Fibroblast of mammary gland (primary cell): ENCODE results near the gene TRIM28.

ENCODE experiments used
- DNase-seq: peaks from one replicate; pipeline ENCODE4 v3.0.0-alpha.2; 2010; ENCODE audit warnings: low read depth
- H3K4me3 ChIP-seq: 2 replicates; pipeline ENCODE4 v1.5.1; 2011; ENCODE audit warnings: low read depth, mild to moderate bottlenecking, low read length, moderate library complexity; ENCODE audit not compliant: control insufficient read depth
- CTCF ChIP-seq: conservative IDR thresholded peaks from 2 replicates; pipeline ENCODE4 v1.5.1; 2011; ENCODE audit warnings: low read depth, low read length, inconsistent platforms; ENCODE audit not compliant: control insufficient read depth, insufficient read depth

TRIM28 gene

GRCh38 chr19:58555920-58556621 is 12.2 kb downstream of the TRIM28 start:
- TF ChIP-seq CTCF: no peak
- H3K4me3 ChIP-seq: no peak overlapping the region
- DNase-seq: no peak

- DNase-seq: no peak
- TF ChIP-seq CTCF: no peak
- peak overlapping the region; percentile 91 for H3K4me3 ChIP-seq
These were observed 12.9 kb downstream of the TRIM28 start for GRCh38 chr19:58556622-58557220.

GRCh38 chr19:58557221-58558065 is 13.6 kb downstream of the TRIM28 start:
- no peak for DNase-seq
- peak overlapping the region; percentile 91 for H3K4me3 ChIP-seq
- no peak for TF ChIP-seq CTCF

GRCh38 chr19:58558066-58558622 is 14.3 kb downstream of the TRIM28 start, which contains the start of gene UBE2M:
Gene UBE2M (minus strand): TSS chr19:58558611. CDS start chr19:58558381, 230 bp downstream.
- H3K4me3 ChIP-seq: peak within 1 kb of the TSS; percentile 91
- DNase-seq: peak; percentile 37
- TF ChIP-seq CTCF: no peak

- peak; percentile 98 for DNase-seq
- TF ChIP-seq CTCF: no peak
- H3K4me3 ChIP-seq: peak overlapping the region; percentile 91
These were observed 14.9 kb downstream of the TRIM28 start for GRCh38 chr19:58558623-58559274.
